Stimulated activated CD8-positive, alpha-beta memory T cell treated with anti-CD3 and anti-CD28 coated beads, Interleukin-2, amount 100 ng/mL, for 1 hour (primary cell): ENCODE measurements around the gene KARS1.

Source experiments
- DNase-seq, 2 donors: peaks; one replicate each; pipeline ENCODE4 v3.0.0-alpha.2; 2020; ENCODE audit warnings: low read depth in 2 of 2

KARS1 gene

GRCh38 chr16:75647492-75648264, at the start of gene KARS1, which contains the start of gene TERF2IP:
Gene KARS1 (minus strand): TSS chr16:75647665. CDS start chr16:75647639, 26 bp downstream.
Gene TERF2IP (plus strand): TSS chr16:75647773. CDS start chr16:75647883, 110 bp downstream.
- DNase-seq, result peak; percentile 90

- no peak for DNase-seq
Measured at GRCh38 chr16:75695708-75696107, 48.2 kb upstream of the KARS1 start.

DNA sequence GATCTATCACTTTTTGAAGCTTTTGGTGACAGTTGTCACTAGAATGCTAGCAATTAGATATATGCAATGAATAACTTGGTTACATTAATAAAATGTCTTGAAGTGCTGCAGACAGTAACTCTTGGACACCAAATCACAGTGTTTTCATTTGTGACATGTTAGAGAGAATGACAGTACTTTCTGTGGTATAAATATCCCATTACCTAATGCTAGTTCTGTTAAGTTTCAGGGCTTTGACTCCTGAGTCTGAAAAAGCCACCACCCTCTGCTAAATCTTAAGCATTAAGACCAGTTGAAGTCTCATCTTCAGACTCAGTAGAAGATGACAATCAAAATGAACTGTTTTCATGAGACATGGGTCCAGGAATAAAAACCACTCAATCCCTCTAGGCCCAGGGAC, 39.9 kb upstream of the KARS1 start:
- no peak for DNase-seq

- DNase-seq, result no peak
Measured at GRCh38 chr16:75682308-75682707, 34.8 kb upstream of the KARS1 start.

DNA sequence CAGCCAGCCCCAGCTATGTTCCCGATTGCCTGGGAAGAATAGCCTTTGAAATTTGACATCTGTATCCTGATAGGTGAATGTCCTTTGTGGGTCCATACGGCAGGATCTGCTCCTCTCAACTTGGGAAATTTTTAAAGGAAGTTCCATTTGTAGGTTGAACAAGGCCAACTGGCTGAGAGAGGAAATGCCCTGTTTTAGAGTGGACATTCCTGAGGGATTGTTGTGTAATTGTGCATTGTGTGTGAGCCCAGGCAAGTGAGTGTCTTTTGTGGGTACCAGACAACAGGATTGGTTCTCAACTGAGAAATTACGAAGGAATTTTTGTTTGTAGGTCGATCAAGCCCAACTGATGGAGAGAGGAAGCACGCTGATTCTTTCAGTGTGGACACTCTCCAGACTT, 31.9 kb upstream of the KARS1 start:
- DNase-seq, result no peak

- DNase-seq, result no peak
Measured at GRCh38 chr16:75676909-75677308, 29.4 kb upstream of the KARS1 start, which contains the start of gene CPHXL2. Gene CPHXL2 (minus strand): TSS chr16:75677009. CDS start chr16:75676999, 10 bp downstream.

- no peak for DNase-seq
Measured at GRCh38 chr16:75667503-75667902, 20.0 kb upstream of the KARS1 start.

- DNase-seq, result no peak
Measured at GRCh38 chr16:75660726-75661302, 13.3 kb upstream of the KARS1 start.

DNA sequence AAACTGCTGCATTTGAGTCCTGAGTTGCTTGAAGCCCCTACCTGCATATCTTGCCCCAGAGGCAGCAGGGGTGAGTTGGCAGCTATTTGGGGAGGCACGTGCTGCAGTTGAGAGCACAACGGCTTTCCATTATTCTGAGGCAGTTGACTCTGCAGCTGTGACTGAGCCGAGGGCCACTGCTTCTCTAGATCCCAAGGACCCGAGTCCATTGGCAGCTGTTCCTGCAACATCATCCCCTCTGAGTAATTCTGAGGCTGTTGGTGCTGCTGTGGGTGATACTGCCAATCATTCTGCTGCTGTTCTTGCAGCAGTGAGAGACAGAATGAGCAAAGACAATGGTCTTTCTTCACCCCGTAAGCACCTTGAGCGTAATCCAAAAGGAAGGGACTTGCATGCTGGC, 12.9 kb upstream of the KARS1 start:
- DNase-seq, result no peak

- DNase-seq, result no peak
Measured at GRCh38 chr16:75658175-75658574, 10.7 kb upstream of the KARS1 start.

DNA sequence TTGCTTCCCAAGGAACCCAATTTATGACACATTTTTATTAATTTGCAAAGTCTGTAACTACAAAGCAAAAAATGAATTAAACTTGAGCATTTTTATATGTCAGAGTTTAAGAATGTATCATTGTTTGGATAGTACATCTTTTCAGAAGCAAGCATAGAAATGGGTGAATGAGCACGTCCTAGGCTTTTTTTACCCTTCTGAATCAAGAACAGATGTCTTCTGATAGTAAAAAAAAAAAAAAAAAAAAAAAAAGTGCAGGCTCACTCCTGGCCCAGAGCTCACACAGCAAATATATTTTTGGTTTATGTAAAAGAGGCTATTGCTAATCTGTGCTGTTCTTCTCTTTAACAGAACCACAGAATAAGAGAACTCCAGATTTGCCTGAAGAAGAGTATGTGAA, 6.5 kb upstream of the KARS1 start:
- no peak for DNase-seq

- peak; percentile 63 to 77 for DNase-seq
Measured at GRCh38 chr16:75648265-75649076, 1.0 kb upstream of the KARS1 start.

DNA sequence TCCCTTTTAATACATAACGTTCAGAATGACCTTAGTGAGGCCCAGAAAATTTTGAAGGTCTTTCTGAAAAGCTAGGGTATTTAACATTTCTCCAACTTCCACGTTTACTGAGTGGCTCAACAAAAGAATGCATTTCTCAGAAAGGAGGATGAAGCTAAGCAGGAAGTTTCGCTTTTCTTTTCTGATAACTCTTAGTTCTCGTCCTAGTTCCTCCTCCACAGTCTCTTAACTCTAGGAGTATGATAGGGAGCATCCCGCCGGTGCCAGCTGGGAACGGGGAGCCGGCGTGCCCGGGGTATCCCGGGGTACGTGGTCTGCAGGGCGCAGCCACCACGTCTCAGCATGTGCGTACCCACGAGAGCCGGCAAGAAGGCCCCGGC, 363 bp downstream of the KARS1 start:
- DNase-seq, result no peak

DNA sequence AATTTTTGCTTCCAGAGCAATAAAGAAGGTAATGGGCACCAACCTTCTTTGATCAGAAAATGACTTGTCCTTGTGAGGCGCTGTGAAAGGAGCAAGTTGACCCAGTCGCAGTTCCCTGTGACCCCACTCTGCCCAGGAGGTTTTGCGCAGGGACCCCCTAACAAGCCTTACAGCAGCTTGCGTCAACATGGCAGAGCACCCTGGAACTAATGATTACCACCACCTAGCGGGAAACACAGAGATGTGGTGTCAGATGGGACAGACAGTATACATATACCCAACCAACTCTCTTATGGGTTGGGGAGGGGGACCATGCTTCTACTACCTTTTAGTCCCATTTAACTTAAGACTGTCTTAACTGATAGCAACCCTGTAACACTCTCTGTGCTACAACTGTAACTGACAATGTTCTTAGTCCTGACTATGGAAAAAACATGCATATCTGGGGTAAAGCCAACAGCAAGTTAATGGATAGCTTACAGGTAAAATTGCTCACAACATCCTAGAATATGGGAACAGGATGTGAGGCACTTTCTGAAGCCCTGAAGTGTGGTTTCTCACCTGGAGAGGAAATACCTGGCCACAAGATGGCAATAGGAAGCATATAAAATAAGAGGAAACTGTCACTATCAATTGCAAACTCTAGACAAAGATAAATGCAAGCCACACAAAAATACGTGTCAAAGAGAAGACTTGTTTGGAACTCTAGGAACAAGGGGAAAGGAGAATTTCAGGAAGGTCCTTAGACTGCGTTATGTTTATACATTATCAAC, 3.0 kb downstream of the KARS1 start:
- DNase-seq, result no peak

DNA sequence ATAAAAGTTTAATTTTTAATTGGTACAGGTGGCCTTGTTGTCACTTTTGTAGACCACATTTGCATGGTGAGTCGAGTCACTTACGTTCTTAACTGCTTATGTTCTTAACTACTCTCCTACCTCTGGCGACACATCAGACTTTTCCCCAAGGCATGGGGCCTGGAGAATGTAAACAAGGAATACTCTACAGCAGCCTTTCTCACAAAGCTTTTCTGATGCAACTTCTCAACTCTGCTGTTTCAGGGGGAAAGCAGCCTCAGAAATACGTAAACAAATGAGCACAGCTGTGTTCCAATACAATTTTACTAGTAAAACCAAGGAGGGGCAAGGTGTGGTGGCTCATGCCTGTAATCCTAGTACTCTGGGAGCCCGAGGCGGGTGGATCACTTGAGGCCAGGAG, 6.9 kb downstream of the KARS1 start:
- DNase-seq, result no peak

- no peak for DNase-seq
Measured at GRCh38 chr16:75635036-75635435, 12.4 kb downstream of the KARS1 start.

- no peak for DNase-seq
Measured at GRCh38 chr16:75632857-75633256, 14.6 kb downstream of the KARS1 start.

DNA sequence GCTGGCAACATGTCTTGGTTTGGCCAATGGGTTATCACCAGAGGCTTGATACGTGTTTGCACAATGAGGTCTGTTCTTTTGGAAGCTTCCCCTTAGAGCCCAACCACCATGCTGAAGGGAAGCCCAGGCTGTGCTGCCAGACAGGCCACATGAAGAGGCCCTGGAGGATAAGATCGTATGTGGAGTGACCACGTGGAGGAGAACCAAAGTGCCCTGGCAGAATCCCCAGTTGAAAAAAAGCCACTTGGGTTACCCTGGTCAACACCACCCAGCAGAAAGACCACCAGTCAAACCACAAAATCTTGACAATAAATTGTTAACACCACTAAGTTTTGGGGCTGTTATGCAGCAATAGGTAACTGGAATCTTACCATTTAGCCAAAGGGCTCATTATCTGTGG, 17.4 kb downstream of the KARS1 start:
- DNase-seq, result no peak

DNA sequence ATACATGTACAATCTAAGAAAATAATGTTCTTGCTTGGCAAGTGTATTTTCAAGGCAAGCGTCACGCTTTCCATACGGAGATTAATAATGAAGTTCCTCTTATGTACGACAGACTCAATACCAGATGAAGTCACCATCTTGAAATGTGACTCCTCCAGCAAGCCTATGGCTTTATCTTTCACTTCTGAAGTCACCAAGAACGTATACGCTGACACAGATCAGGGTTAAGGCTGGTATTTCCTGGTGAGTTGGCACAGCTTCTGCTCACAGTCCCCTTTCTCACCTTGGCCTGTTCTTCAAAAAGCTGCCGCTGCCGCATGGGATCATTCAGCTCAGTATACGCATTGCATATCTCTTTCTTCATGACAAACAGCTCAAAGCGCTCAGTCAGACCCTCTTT, 18.3 kb downstream of the KARS1 start:
- no peak for DNase-seq

DNA sequence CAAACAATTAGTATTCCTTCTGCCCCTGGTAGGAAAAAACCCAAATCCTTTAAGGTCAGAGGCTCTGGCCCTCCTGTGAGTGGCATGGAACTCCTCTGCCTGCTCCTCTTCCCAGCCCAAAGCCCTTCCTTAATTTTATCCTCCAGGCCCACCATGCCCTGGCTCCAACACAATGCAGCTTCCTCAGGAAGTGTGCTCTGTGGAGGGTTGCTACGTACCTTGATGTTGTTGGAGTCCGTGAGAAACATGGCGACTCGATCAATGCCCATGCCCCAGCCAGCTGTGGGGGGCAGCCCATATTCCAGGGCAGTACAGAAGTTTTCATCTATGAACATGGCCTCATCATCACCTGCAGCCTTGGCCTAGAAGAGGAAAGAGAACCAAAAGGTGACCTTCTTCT, 19.1 kb downstream of the KARS1 start:
- no peak for DNase-seq

- no peak for DNase-seq
Measured at GRCh38 chr16:75627851-75628250, 19.6 kb downstream of the KARS1 start.

DNA sequence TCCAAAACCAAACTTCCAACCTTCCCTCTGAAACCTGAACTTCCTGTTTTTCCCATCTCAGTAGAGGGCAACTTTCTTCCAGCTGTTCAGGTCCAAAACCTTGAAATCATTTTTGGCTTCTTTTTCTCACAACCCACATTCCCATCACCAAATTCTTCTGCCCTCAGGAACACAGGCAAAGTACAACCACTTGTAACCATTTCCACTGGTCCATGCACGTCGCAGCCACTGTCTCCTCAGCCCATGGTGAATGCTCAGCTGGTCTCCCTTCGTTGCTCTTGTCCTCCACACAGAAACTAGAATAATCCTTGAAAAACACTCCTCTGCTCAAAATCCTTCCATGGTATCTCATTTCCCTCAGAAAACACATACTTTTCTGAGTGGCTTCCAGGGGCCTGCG, 20.7 kb downstream of the KARS1 start:
- no peak for DNase-seq
